Lung (tissue), 12 donors: Measurements from ENCODE around the gene UBXN11. TPM values are rescaled to one million over a fixed set of nuclear protein-coding genes. Genes with fewer than 3 reads are reported as not detected.
A peak's percentile ranks its signal among the peaks of the same experiment; 100 is the strongest.

Experiments used
- ATAC-seq: fragments of 200-7000 bp; cut with Tn5 transposase; one replicate; pipeline ENCODE4 v1.9.1; 2020; ENCODE audit warnings: moderate number of reproducible peaks; ENCODE audit not compliant: insufficient read depth, low FRiP score
- DNase-seq, 3 donors: peaks; one replicate each; pipeline ENCODE4 v3.0.0-alpha.2; 2013 to 2017
- H3K27ac ChIP-seq, 2 donors: one replicate each; pipeline ENCODE4 v1.5.1; 2013; ENCODE audit warnings: mild to moderate bottlenecking in 2 of 2, moderate library complexity in 2 of 2, control low read depth in 1 of 2, inconsistent platforms in 1 of 2, low read depth in 1 of 2, low read length in 1 of 2
- H3K27me3 ChIP-seq, 3 donors: one replicate each; pipeline ENCODE4 v1.5.1; 2013; ENCODE audit warnings: low read length in 2 of 3; ENCODE audit not compliant: control insufficient read depth in 3 of 3, insufficient read depth in 3 of 3
- H3K36me3 ChIP-seq, 4 donors: one replicate each; pipeline ENCODE4 v1.5.1; 2013; ENCODE audit warnings: low read length in 4 of 4, mild to moderate bottlenecking in 1 of 4, moderate library complexity in 1 of 4; ENCODE audit not compliant: control insufficient read depth in 4 of 4, insufficient read depth in 4 of 4
- H3K4me1 ChIP-seq, 5 donors: one replicate each; pipeline ENCODE4 v1.5.1; 2013; ENCODE audit warnings: low read length in 5 of 5, mild to moderate bottlenecking in 2 of 5, moderate library complexity in 1 of 5; ENCODE audit not compliant: control insufficient read depth in 5 of 5, insufficient read depth in 5 of 5
- H3K4me3 ChIP-seq: one replicate; pipeline ENCODE4 v1.5.1; 2013; ENCODE audit warnings: mild to moderate bottlenecking, control low read depth, moderate library complexity
- H3K9ac ChIP-seq, 2 donors: one replicate each; pipeline ENCODE4 v1.5.1; 2013; ENCODE audit warnings: low read length in 2 of 2, control low read depth in 1 of 2; ENCODE audit not compliant: insufficient read depth in 1 of 2
- H3K9me3 ChIP-seq, 4 donors: one replicate each; pipeline ENCODE4 v1.5.1; 2013; ENCODE audit warnings: low read length in 3 of 4, mild to moderate bottlenecking in 1 of 4, moderate library complexity in 1 of 4; ENCODE audit not compliant: control insufficient read depth in 4 of 4, insufficient read depth in 3 of 4
- CTCF ChIP-seq: IDR thresholded peaks from 2 replicates; pipeline ENCODE4 v1.5.1; 2012; ENCODE audit warnings: mild to moderate bottlenecking; ENCODE audit errors: control extremely low read depth, extremely low read depth
- WGBS, 2 donors: extraction: QIAGEN DNeasy Blood & Tissue Kit; methylation state at CpG; one replicate each; pipeline ENCODE4 v1.1.7; 2013; 5-methylcytosine and 5-hydroxymethylcytosine counted together
- polyA plus RNA-seq, 2 donors: library from polyadenylated mRNA; stranded (reverse); fragments of 200-250 nt; gene quantifications; one replicate each; pipeline ENCODE4 v1.2.1, GENCODE V29; 2013
- total RNA-seq, 2 donors: library from RNA; depleted of rRNA in 1 of 2; stranded (reverse); fragments of >200 nt in 1 of 2; gene quantifications; one replicate each; pipeline ENCODE4 v1.2.1, GENCODE V29; 2014 to 2021
- donor health status: control.
- donor health status: control.
- donor health status: Bipolar disorder and iron deficiency.
- donor health status: healthy.
- donor health status: DM: yes; HTN: yes; CAD: no.

Gene UBXN11
- total and polyA plus RNA-seq, 4 donors, result 20.1 to 82.1 (median 54.9) TPM

GRCh38 chr1:26257222-26257621 is 49.2 kb downstream of the UBXN11 start:
- ATAC-seq, result no peak
- H3K36me3 ChIP-seq, result peaks cover 0 to 17% (median 8%) of the 10 kb centered on the region in 4 donors
- 95 to 97% methylated on average over 2 of the region's 2 CpGs for WGBS, 2 donors

GRCh38 chr1:26254404-26254803 is 52.0 kb downstream of the UBXN11 start:
- DNase-seq, result peak in 1 of 3 donors; percentile 46
- Histone ChIP-seq H3K9ac (peak overlapping the region in 1 of 2 donors; percentile 13), H3K27ac (peak overlapping the region in 1 of 2 donors; percentile 54), H3K9me3 (peaks cover 0 to 2% (median 0%) of the 10 kb centered on the region in 4 donors), H3K4me3 (no peak overlapping the region), H3K4me1 (peaks cover 0 to 4% (median 0%) of the 10 kb centered on the region in 5 donors), H3K27me3 (no peaks in the 10 kb centered on the region), H3K36me3 (peaks cover 0 to 13% (median 5%) of the 10 kb centered on the region in 4 donors)
- no peak for ATAC-seq
- WGBS, 2 donors, result 76 to 87% methylated on average over 3 of the region's 3 CpGs
- TF ChIP-seq CTCF, result no peak

More at GRCh38 chr1:26257222-26257621, 49.2 kb downstream of the UBXN11 start:
- TF ChIP-seq CTCF, result no peak
- DNase-seq, result no peak
- peaks cover 0 to 2% (median 0%) of the 10 kb centered on the region in 4 donors for H3K9me3 ChIP-seq
- H3K4me3 ChIP-seq, result no peak overlapping the region
- H3K27me3 ChIP-seq, result no peaks in the 10 kb centered on the region
- H3K9ac ChIP-seq, result no peak overlapping the region
- H3K4me1 ChIP-seq, result peaks cover 0 to 4% (median 0%) of the 10 kb centered on the region in 5 donors
- H3K27ac ChIP-seq, result peak overlapping the region in 1 of 2 donors; percentile 37

GRCh38 chr1:26252718-26253117 is 53.7 kb downstream of the UBXN11 start:
- Histone ChIP-seq H3K4me1 (peaks cover 0 to 3% (median 0%) of the 10 kb centered on the region in 5 donors), H3K9ac (no peak overlapping the region), H3K4me3 (no peak overlapping the region), H3K36me3 (peaks cover 0 to 8% (median 4%) of the 10 kb centered on the region in 4 donors), H3K9me3 (peaks cover 0 to 2% (median 0%) of the 10 kb centered on the region in 4 donors), H3K27me3 (no peaks in the 10 kb centered on the region), H3K27ac (no peak overlapping the region)
- no peak for TF ChIP-seq CTCF
- DNase-seq (no peak), ATAC-seq (no peak)
- WGBS, 2 donors, result 80 to 84% methylated on average over 7 of the region's 7 CpGs

- Histone ChIP-seq H3K9ac (no peak overlapping the region), H3K27me3 (no peaks in the 10 kb centered on the region), H3K36me3 (peaks cover 0 to 4% (median 0%) of the 10 kb centered on the region in 4 donors), H3K4me1 (peaks cover 0 to 10% (median 4%) of the 10 kb centered on the region in 5 donors), H3K27ac (no peak overlapping the region), H3K9me3 (no peaks in the 10 kb centered on the region), H3K4me3 (no peak overlapping the region)
- TF ChIP-seq CTCF, result no peak
- ATAC-seq (no peak), DNase-seq (no peak)
- WGBS, 2 donors, result 94 to 96% methylated on average over 4 of the region's 4 CpGs
Observed at GRCh38 chr1:26239936-26240335, 66.5 kb downstream of the UBXN11 start.
